Thoracic aorta (tissue), 2 donors: Measurements from ENCODE around the gene CYTIP. TPM values are rescaled to one million over a fixed set of nuclear protein-coding genes. Genes with fewer than 3 reads are reported as not detected.

Experiments used
- ATAC-seq: fragments of 150-250 bp; one replicate; pipeline ENCODE4 v1.8.0; 2017; ENCODE audit warnings: low read depth; ENCODE audit not compliant: insufficient number of reproducible peaks, low FRiP score
- DNase-seq: peaks from one replicate; pipeline ENCODE4 v3.0.0-alpha.2; 2020; ENCODE audit warnings: low spot score
- H3K27ac ChIP-seq, 2 donors: fragments of 200-600 bp; sonication (generic); 1 replicate in 1 of 2; 2 replicates in 1 of 2; pipeline ENCODE4 v1.5.1; 2016; ENCODE audit warnings: mild to moderate bottlenecking in 2 of 2, moderate library complexity in 2 of 2
- H3K27me3 ChIP-seq: fragments of 200-600 bp; sonication (generic); replicated peaks from 2 replicates; pipeline ENCODE4 v1.6.0; 2016; ENCODE audit warnings: mild to moderate bottlenecking; ENCODE audit not compliant: insufficient read depth
- H3K36me3 ChIP-seq: fragments of 200-600 bp; sonication (generic); one replicate; pipeline ENCODE4 v1.5.1; 2016
- H3K4me1 ChIP-seq, 2 donors: fragments of 200-600 bp; sonication (generic); 1 replicate in 1 of 2; 2 replicates in 1 of 2; pipeline versions ENCODE4 v1.5.1 to v1.6.0; 2016; ENCODE audit warnings: low read depth in 2 of 2, mild to moderate bottlenecking in 1 of 2; ENCODE audit not compliant: control insufficient read depth in 1 of 2
- H3K4me3 ChIP-seq: fragments of 200-600 bp; sonication (generic); 2 replicates; pipeline ENCODE4 v1.5.1; 2016; ENCODE audit warnings: mild to moderate bottlenecking
- H3K9me3 ChIP-seq: fragments of 200-600 bp; sonication (generic); 2 replicates; pipeline ENCODE4 v1.5.1; 2016
- CTCF ChIP-seq: fragments of 200-600 bp; sonication (generic); IDR thresholded peaks from one replicate; pipeline ENCODE4 v1.5.1; 2019; ENCODE audit warnings: antibody characterized with exemption
- total RNA-seq, 2 donors: library from RNA; depleted of rRNA; stranded (reverse); fragments of >200 nt; gene quantifications; one replicate each; pipeline versions ENCODE4 v1.1.0 to v1.2.3, GENCODE V29; 2016

Gene CYTIP
- total RNA-seq, 2 donors from 2014 or later, result 4.5 to 21.2 TPM

- ATAC-seq, result no peak
- peak overlapping the region in 1 of 2 donors; percentile 43 for H3K27ac ChIP-seq
- peak overlapping the region; percentile 66 for H3K4me3 ChIP-seq
- no peak for DNase-seq
- no peaks in the 10 kb centered on the region for H3K36me3 ChIP-seq
- no peaks in the 10 kb centered on the region for H3K9me3 ChIP-seq
- no peaks in the 10 kb centered on the region for H3K27me3 ChIP-seq
- H3K4me1 ChIP-seq, result peaks cover 0 to under 1% of the 10 kb centered on the region in 2 donors
- no peak for TF ChIP-seq CTCF
These were observed 2.8 kb downstream of the CYTIP start for GRCh38 chr2:157441072-157441454.

DNA sequence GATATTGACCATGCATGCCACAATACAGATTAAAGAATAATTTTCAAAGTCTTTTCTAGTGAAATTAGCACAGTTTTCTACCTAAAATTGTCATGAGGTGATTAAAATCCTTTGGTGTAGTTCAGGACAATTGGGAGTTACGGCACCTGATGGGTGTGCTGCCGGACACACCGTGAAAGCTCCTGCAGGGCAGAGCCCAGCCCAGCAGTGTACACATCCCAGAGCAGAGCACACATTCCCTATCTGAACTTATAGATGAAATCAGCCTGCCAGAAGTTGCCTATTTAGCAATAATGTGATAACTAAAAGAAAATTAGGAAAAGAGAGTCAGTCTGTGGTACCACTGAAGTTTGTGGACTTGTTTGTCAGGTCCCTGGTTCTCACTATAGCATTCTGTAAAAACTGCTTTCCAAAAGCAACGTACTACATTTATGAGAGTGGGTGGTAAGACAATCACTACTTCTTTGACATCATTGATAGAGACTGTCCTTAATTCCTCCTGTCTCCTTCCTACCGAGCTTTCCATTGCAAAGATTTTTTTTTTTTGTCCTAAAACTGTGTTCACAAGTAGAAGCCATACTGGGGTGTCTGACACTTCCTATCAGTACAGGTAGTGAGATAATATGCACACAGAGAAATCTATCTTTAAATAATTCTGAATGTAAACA lies 3.4 kb downstream of the CYTIP start:
- Histone ChIP-seq H3K36me3 (no peaks in the 10 kb centered on the region), H3K9me3 (no peaks in the 10 kb centered on the region), H3K4me3 (peak overlapping the region; percentile 66), H3K27ac (peak overlapping the region in 1 of 2 donors; percentile 5), H3K27me3 (no peaks in the 10 kb centered on the region), H3K4me1 (peaks cover 2 to 5% of the 10 kb centered on the region in 2 donors)
- no peak for DNase-seq
- TF ChIP-seq CTCF, result no peak
- no peak for ATAC-seq

DNA sequence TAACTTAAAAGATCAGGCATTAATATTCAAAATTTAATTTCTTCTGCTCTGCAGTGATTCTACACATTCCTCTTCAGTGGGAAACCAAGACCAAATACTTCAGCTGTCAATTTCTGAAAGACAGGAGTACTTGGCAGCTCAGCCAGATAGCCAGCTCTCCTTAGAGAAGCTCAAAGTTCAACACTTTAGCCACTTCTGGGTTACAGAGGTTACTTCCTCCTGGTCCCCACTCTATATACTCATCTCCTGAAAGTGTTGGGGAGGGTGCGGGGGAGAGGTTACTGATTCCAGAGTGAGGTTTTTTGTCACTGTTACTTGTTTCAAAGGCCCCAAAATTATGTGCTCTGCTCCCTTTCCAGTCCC lies 4.1 kb downstream of the CYTIP start:
- peak overlapping the region; percentile 66 for H3K4me3 ChIP-seq
- DNase-seq (no peak), ATAC-seq (no peak)

GRCh38 chr2:157438863-157439823 lies 4.7 kb downstream of the CYTIP start:
- Histone ChIP-seq H3K27ac (no peak overlapping the region), H3K9me3 (no peaks in the 10 kb centered on the region), H3K27me3 (no peaks in the 10 kb centered on the region), H3K4me1 (peaks cover 13 to 16% of the 10 kb centered on the region in 2 donors), H3K36me3 (no peaks in the 10 kb centered on the region), H3K4me3 (peak overlapping the region; percentile 66)
- no peak for TF ChIP-seq CTCF
- ATAC-seq, result no peak
- DNase-seq, result no peak

More for the DNA sequence above, 4.1 kb downstream of the CYTIP start:
- H3K4me1 ChIP-seq, result peaks cover 9% of the 10 kb centered on the region in 2 donors
- H3K36me3 ChIP-seq, result no peaks in the 10 kb centered on the region
- H3K9me3 ChIP-seq, result no peaks in the 10 kb centered on the region
- TF ChIP-seq CTCF, result no peak
- peak overlapping the region in 1 of 2 donors; percentile 5 for H3K27ac ChIP-seq
- no peaks in the 10 kb centered on the region for H3K27me3 ChIP-seq

GRCh38 chr2:157433394-157433793 lies 10.5 kb downstream of the CYTIP start:
- TF ChIP-seq CTCF, result no peak
- no peak for ATAC-seq

More at GRCh38 chr2:157433394-157433793, 10.5 kb downstream of the CYTIP start:
- no peak for DNase-seq
- H3K36me3 ChIP-seq, result no peaks in the 10 kb centered on the region
- H3K27ac ChIP-seq, result no peak overlapping the region
- H3K9me3 ChIP-seq, result no peaks in the 10 kb centered on the region
- H3K4me3 ChIP-seq, result peak overlapping the region; percentile 11
- H3K27me3 ChIP-seq, result no peaks in the 10 kb centered on the region
- peaks cover 29 to 35% of the 10 kb centered on the region in 2 donors for H3K4me1 ChIP-seq
